KMS-11 (cell line): ENCODE measurements around the gene TMEM203.

Experiments
- H2AFZ ChIP-seq: fragments of 200-600 bp; sonication (generic); 2 replicates; pipeline ENCODE4 v1.6.1; 2016; ENCODE audit warnings: antibody characterized with exemption, mixed run types, low read depth
- H3K27ac ChIP-seq: fragments of 200-600 bp; sonication (generic); 2 replicates; pipeline ENCODE4 v1.6.1; 2016; ENCODE audit warnings: mild to moderate bottlenecking, mixed run types
- H3K27me3 ChIP-seq: fragments of 200-600 bp; sonication (generic); 2 replicates; pipeline ENCODE4 v1.6.1; 2017; ENCODE audit warnings: mild to moderate bottlenecking, low read depth, mixed run types, moderate library complexity; ENCODE audit not compliant: insufficient read depth
- H3K36me3 ChIP-seq: fragments of 200-600 bp; sonication (generic); 2 replicates; pipeline ENCODE4 v1.6.1; 2017; ENCODE audit warnings: mild to moderate bottlenecking, mixed run types; ENCODE audit not compliant: insufficient read depth
- H3K4me1 ChIP-seq: fragments of 200-600 bp; sonication (generic); 2 replicates; pipeline ENCODE4 v1.6.1; 2016; ENCODE audit warnings: mild to moderate bottlenecking, low read depth, mixed run types; ENCODE audit not compliant: poor library complexity, severe bottlenecking
- H3K4me2 ChIP-seq: fragments of 200-600 bp; sonication (generic); 2 replicates; pipeline ENCODE4 v1.7.0; 2016; ENCODE audit warnings: mild to moderate bottlenecking, mixed run types
- H3K4me3 ChIP-seq: fragments of 200-600 bp; sonication (generic); IDR thresholded peaks from 2 replicates; pipeline ENCODE4 v1.6.1; 2017; ENCODE audit warnings: low read depth, low read length, mixed read lengths; ENCODE audit not compliant: insufficient read depth
- H3K79me2 ChIP-seq: fragments of 200-600 bp; sonication (generic); 2 replicates; pipeline ENCODE4 v1.6.1; 2016; ENCODE audit warnings: low read depth, mixed run types; ENCODE audit not compliant: insufficient read depth
- H3K9ac ChIP-seq: fragments of 200-600 bp; sonication (generic); 2 replicates; pipeline ENCODE4 v1.6.1; 2016; ENCODE audit warnings: mild to moderate bottlenecking, mixed run types
- H4K20me1 ChIP-seq: fragments of 200-600 bp; sonication (generic); 2 replicates; pipeline ENCODE4 v1.6.1; 2016; ENCODE audit warnings: mild to moderate bottlenecking, mixed run types; ENCODE audit not compliant: insufficient read depth
- CTCF ChIP-seq: fragments of 200-600 bp; sonication (generic); conservative IDR thresholded peaks from 2 replicates; pipeline ENCODE4 v1.6.1; 2017; ENCODE audit warnings: low read depth, mild to moderate bottlenecking, antibody characterized with exemption, low read length, moderate library complexity, mixed read lengths

The TMEM203 gene

GRCh38 chr9:137169896-137170358, 35.5 kb downstream of the TMEM203 start, which contains the start of gene LRRC26:
Gene LRRC26 (minus strand): TSS chr9:137170051. CDS start chr9:137169943, 108 bp downstream.
- H3K27me3 ChIP-seq = peaks cover 36% of the 10 kb centered on the region

GRCh38 chr9:137168904-137169856, 36.3 kb downstream of the TMEM203 start:
- no peak for TF ChIP-seq CTCF
- peaks cover 44% of the 10 kb centered on the region for H3K27me3 ChIP-seq
- H3K9ac ChIP-seq = no peak overlapping the region
- H2AFZ ChIP-seq = peak overlapping the region; percentile 26; the same call in 1 of the 2 replicates
- H3K36me3 ChIP-seq = no peaks in the 10 kb centered on the region
- no peaks in the 10 kb centered on the region for H3K79me2 ChIP-seq
- H3K27ac ChIP-seq = no peak overlapping the region
- H3K4me1 ChIP-seq = peaks cover 44% of the 10 kb centered on the region
- H3K4me3 ChIP-seq = no peak overlapping the region
- H3K4me2 ChIP-seq = peak overlapping the region; percentile 60
- no peaks in the 10 kb centered on the region for H4K20me1 ChIP-seq

More at GRCh38 chr9:137169896-137170358, 35.5 kb downstream of the TMEM203 start, which contains the start of gene LRRC26:
- peaks cover 47% of the 10 kb centered on the region for H3K4me1 ChIP-seq
- no peak within 1 kb of the TSS for H3K4me3 ChIP-seq
- no peaks in the 10 kb centered on the region for H4K20me1 ChIP-seq
- H3K9ac ChIP-seq = no peak within 1 kb of the TSS
- no peak within 1 kb of the TSS for H3K27ac ChIP-seq
- H2AFZ ChIP-seq = peak within 1 kb of the TSS; percentile 26; the same call in 1 of the 2 replicates
- H3K36me3 ChIP-seq = no peaks in the 10 kb centered on the region
- no peak for TF ChIP-seq CTCF
- peak within 1 kb of the TSS; percentile 60 for H3K4me2 ChIP-seq
- no peaks in the 10 kb centered on the region for H3K79me2 ChIP-seq

- peaks cover 44% of the 10 kb centered on the region for H3K4me1 ChIP-seq
- H3K27ac ChIP-seq = no peak overlapping the region
- no peak for TF ChIP-seq CTCF
- no peaks in the 10 kb centered on the region for H3K36me3 ChIP-seq
- no peaks in the 10 kb centered on the region for H4K20me1 ChIP-seq
- H3K4me2 ChIP-seq = peak overlapping the region; percentile 23
- H3K27me3 ChIP-seq = peaks cover 45% of the 10 kb centered on the region
- H3K79me2 ChIP-seq = no peaks in the 10 kb centered on the region
- no peak overlapping the region for H2AFZ ChIP-seq
- H3K4me3 ChIP-seq = no peak overlapping the region
- H3K9ac ChIP-seq = no peak overlapping the region
These were observed 36.9 kb downstream of the TMEM203 start for GRCh38 chr9:137168573-137168903.

- Histone ChIP-seq H4K20me1 (no peaks in the 10 kb centered on the region), H3K4me2 (no peak overlapping the region), H3K36me3 (no peaks in the 10 kb centered on the region), H3K4me3 (no peak overlapping the region), H3K27me3 (peaks cover 49% of the 10 kb centered on the region), H3K4me1 (peaks cover 44% of the 10 kb centered on the region), H3K79me2 (no peaks in the 10 kb centered on the region), H3K9ac (no peak overlapping the region), H2AFZ (no peak overlapping the region), H3K27ac (no peak overlapping the region)
- TF ChIP-seq CTCF = no peak
These were observed 37.5 kb downstream of the TMEM203 start for GRCh38 chr9:137167747-137168572.
